IPS-18a (cell line): ENCODE measurements around the gene PSMA7.
"Not testable (repeated sequence)": the region's sequence is repeated elsewhere in the genome, so short reads cannot be mapped to it uniquely, and the experiment has no call there.

Experiments
- H3K27ac ChIP-seq: one replicate; pipeline ENCODE4 v1.5.1; 2013; ENCODE audit warnings: low read length
- H3K27me3 ChIP-seq: one replicate; pipeline ENCODE4 v1.6.1; 2013; ENCODE audit warnings: mild to moderate bottlenecking, low read length; ENCODE audit not compliant: control insufficient read depth, insufficient read depth
- H3K36me3 ChIP-seq: one replicate; pipeline ENCODE4 v1.6.1; 2013; ENCODE audit warnings: low read depth, low read length; ENCODE audit not compliant: control insufficient read depth
- H3K4me1 ChIP-seq: one replicate; pipeline ENCODE4 v1.6.1; 2013; ENCODE audit warnings: low read depth, low read length; ENCODE audit not compliant: control insufficient read depth
- H3K4me3 ChIP-seq: one replicate; pipeline ENCODE4 v1.5.1; 2013; ENCODE audit warnings: low read length
- H3K9ac ChIP-seq: one replicate; pipeline ENCODE4 v1.6.1; 2013; ENCODE audit warnings: mild to moderate bottlenecking, low read length, moderate library complexity
- H3K9me3 ChIP-seq: one replicate; pipeline ENCODE4 v1.6.1; 2013; ENCODE audit warnings: low read depth, low read length; ENCODE audit not compliant: control insufficient read depth

The PSMA7 gene

DNA sequence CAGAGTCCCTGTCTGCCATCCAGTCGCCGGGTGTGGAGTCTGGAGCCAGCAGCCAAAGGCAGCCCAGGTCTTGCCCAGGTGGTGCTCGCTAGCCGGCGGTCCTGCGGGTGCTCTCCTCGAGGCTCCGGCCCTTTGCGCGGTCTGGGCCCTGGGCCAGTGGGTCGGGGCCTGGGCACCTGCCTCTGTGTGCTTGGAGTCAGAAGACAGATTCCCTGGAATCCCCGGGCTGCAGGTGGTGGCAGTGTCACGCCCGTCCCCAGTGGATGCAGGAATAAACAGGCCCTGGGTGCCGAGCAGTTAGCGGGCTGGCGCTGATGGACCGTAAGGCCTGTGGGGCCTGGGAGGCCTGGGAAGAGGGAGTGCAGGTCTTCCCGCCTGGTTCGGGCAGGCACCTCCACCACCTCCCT lies 5.7 kb upstream of the PSMA7 start:
- no peak overlapping the region for H3K4me3 ChIP-seq
- H3K27me3 ChIP-seq: no peaks in the 10 kb centered on the region
- H3K27ac ChIP-seq: no peak overlapping the region
- no peak overlapping the region for H3K9ac ChIP-seq
- no peaks in the 10 kb centered on the region for H3K9me3 ChIP-seq
- peaks cover 6% of the 10 kb centered on the region for H3K4me1 ChIP-seq
- H3K36me3 ChIP-seq: peaks cover 10% of the 10 kb centered on the region

GRCh38 chr20:62148383-62148782 lies 5.2 kb upstream of the PSMA7 start:
- not testable (repeated sequence) for H3K27ac ChIP-seq, H3K9ac ChIP-seq, H3K27me3 ChIP-seq, H3K9me3 ChIP-seq, H3K4me1 ChIP-seq, H3K4me3 ChIP-seq
- peaks cover 10% of the 10 kb centered on the region for H3K36me3 ChIP-seq

DNA sequence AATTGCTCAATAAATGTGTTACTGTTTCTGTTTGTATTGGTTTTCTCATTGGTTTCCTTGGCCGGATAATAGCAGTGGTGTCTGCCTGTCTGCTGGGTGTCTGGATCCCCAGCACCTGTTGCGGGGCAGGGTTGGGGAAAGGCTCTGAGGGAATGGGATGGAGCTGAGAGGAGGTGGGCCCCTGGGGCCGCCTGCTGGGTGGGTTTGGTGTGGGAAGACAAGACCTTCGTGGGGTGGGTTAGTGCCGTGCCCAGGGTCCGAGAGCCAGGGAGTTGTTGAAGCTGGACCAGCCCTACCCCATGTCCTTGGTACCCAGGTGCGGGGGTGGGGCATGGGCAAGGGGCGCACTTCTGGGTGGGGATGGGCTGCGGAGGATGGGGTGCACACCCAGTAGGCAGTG lies 4.3 kb upstream of the PSMA7 start:
- Histone ChIP-seq H3K4me1 (peaks cover 6% of the 10 kb centered on the region), H3K4me3 (no peak overlapping the region), H3K36me3 (peaks cover 9% of the 10 kb centered on the region), H3K9me3 (no peaks in the 10 kb centered on the region), H3K27ac (no peak overlapping the region), H3K9ac (no peak overlapping the region), H3K27me3 (no peaks in the 10 kb centered on the region)

DNA sequence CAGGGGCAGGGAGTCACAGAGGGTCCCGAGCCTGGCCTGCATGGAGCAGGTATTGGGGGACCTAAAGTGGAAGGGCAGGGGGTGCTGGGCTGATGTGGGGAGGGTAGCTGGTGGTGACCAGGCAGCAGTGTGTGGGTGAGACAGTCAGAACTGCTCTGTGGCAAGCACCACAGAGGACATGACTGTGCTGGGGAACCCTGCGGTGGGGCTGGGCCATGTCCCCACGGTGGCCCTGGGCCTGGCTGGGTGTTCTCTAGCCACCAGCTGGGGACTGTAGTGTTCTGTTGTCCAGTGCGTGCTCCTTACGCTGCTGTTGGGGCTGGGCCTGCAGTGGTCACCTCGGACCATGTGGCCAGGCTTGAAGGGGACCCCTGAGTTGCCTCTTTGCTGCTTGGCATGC lies 3.9 kb upstream of the PSMA7 start:
- Histone ChIP-seq H3K36me3 (peaks cover 7% of the 10 kb centered on the region), H3K27me3 (no peaks in the 10 kb centered on the region), H3K27ac (no peak overlapping the region), H3K9ac (no peak overlapping the region), H3K4me1 (peaks cover 6% of the 10 kb centered on the region), H3K4me3 (no peak overlapping the region), H3K9me3 (no peaks in the 10 kb centered on the region)

DNA sequence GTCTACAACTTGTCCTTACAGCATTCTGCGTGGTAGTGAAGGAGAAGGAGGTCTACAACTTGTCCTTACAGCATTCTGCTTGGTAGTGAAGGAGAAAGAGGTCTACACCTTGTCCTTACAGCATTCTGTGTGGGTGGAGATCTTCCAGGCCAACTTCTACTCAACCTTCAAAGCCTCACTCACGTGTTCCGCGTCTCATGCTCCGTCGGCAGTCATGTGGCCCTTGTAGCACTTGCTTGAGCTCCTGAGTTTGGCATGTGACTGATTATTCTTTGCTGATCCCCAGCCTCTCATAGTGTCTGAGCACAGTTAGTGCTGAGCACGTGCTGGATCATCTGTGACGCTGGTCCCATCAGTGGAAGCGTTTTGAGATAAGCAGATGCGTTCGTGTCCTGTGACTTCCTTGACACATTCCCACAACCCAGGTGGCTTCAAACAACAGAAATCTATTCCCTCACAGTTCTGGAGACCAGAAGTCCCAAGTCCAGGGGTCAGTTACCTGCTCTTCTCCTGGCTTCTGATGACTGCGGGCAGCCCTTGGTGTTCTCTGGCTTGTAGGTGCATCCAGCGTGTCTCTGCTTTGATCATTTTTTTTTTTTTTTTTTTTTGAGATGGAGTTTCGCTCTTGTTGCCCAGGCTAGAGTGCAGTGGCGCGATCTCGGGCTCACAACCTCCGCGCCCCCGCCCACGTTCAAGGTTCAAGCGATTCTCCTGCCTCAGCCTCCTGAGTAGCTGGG lies 3.0 kb upstream of the PSMA7 start:
- Histone ChIP-seq H3K4me3 (no peak overlapping the region), H3K27ac (no peak overlapping the region), H3K4me1 (peaks cover 10% of the 10 kb centered on the region), H3K27me3 (no peaks in the 10 kb centered on the region), H3K36me3 (peaks cover 10% of the 10 kb centered on the region), H3K9ac (no peak overlapping the region), H3K9me3 (no peaks in the 10 kb centered on the region)

- H3K4me3 ChIP-seq: no peak overlapping the region
- H3K27me3 ChIP-seq: no peaks in the 10 kb centered on the region
- H3K4me1 ChIP-seq: peaks cover 12% of the 10 kb centered on the region
- H3K9me3 ChIP-seq: no peaks in the 10 kb centered on the region
- no peak overlapping the region for H3K27ac ChIP-seq
- H3K9ac ChIP-seq: no peak overlapping the region
- H3K36me3 ChIP-seq: peaks cover 12% of the 10 kb centered on the region
Observed at GRCh38 chr20:62145688-62146018, 2.5 kb upstream of the PSMA7 start.

- Histone ChIP-seq H3K4me3 (peak overlapping the region; percentile 74), H3K9me3 (no peaks in the 10 kb centered on the region), H3K27me3 (no peaks in the 10 kb centered on the region), H3K4me1 (peaks cover 12% of the 10 kb centered on the region), H3K9ac (peak overlapping the region; percentile 57), H3K27ac (no peak overlapping the region), H3K36me3 (peaks cover 26% of the 10 kb centered on the region)
Observed at GRCh38 chr20:62143957-62144825, 997 bp upstream of the PSMA7 start.

DNA sequence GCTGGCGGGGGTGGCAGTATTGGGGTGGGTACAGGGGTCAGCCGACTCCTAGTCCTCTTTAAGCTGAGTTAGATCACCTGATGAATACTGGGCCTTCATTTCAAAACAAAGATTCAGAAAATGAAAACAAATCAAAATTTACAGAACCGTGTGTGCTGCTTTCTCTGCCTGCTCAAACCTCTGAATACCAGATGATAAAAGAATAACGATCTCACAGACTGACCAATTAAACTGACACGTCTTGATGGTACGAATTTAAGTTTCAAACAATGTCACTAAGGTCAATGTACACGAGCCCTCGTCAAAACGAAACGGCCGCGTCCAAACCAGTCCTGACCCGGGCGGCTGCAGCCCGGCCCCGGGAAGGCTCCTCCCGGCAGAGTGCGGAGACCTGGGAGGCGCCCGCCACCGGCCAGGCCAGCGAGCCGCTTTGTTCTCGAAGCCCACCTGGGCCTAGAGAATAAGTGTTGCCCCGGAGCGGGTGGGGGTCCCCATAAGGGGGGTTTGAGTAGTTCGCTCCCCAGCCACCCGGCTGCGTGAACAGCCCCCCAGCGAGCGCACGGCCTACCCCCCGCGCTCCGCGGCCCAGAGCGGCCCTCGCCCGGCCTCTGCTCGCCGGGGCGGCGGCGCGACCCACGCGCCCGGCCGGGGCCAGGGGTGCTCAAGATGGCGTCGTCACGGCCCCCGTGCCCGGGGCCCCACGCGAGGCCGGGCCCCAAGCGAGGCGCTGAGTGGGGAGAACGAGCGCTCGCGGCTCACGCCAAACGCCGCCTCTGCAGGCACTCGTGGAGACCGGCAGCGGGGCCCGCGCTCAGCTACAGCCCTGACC lies 728 bp downstream of the PSMA7 start:
- H3K27me3 ChIP-seq: no peaks in the 10 kb centered on the region
- H3K36me3 ChIP-seq: peaks cover 44% of the 10 kb centered on the region
- H3K4me1 ChIP-seq: peaks cover 12% of the 10 kb centered on the region
- no peak overlapping the region for H3K27ac ChIP-seq
- H3K4me3 ChIP-seq: peak overlapping the region; percentile 88
- peak overlapping the region; percentile 75 for H3K9ac ChIP-seq
- no peaks in the 10 kb centered on the region for H3K9me3 ChIP-seq

GRCh38 chr20:62141397-62142251 lies 1.6 kb downstream of the PSMA7 start:
- Histone ChIP-seq H3K36me3 (peaks cover 51% of the 10 kb centered on the region), H3K9me3 (no peaks in the 10 kb centered on the region), H3K9ac (peak overlapping the region; percentile 75), H3K27me3 (no peaks in the 10 kb centered on the region), H3K4me1 (peaks cover 12% of the 10 kb centered on the region), H3K27ac (no peak overlapping the region), H3K4me3 (peak overlapping the region; percentile 88)

DNA sequence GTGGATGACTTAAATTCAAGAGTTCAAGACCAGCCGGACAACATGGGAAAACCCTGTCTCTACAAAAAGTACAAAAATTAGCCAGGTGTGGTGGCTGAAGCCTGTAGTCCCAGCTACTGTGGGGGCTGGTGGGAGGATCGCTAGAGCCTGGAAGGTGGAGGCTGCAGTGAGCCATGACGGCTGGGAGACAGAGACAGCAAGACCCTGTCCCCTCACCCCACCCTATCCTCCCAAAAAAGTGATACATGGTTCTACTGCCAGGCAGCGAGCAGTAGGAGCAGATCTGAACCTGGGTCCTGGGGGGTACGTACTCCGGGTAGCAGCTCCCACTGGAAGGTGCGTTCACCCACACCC lies 2.2 kb downstream of the PSMA7 start:
- Histone ChIP-seq H3K4me3 (no peak overlapping the region), H3K27ac (no peak overlapping the region), H3K4me1 (peaks cover 12% of the 10 kb centered on the region), H3K36me3 (peaks cover 57% of the 10 kb centered on the region), H3K27me3 (no peaks in the 10 kb centered on the region), H3K9ac (no peak overlapping the region), H3K9me3 (no peaks in the 10 kb centered on the region)

DNA sequence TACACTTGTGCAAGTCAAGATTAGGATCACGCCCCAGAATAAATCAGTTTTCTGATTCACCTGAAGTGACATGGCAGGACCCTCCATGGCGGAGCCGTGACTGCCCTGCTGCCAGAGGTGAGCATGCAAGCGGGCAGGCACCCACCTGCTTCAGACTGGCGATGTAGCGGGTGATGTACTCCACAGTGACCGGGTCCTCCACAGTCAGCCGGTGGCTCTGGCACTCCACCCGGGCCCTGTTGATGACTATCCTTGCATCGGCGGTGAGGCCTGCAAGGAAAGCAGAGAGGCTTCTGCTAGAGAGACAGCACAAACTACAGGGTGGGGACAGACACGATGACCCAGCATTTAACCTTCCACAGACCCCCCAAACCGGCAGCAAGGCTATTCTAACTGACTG lies 3.6 kb downstream of the PSMA7 start:
- no peaks in the 10 kb centered on the region for H3K27me3 ChIP-seq
- peaks cover 8% of the 10 kb centered on the region for H3K4me1 ChIP-seq
- no peaks in the 10 kb centered on the region for H3K9me3 ChIP-seq
- no peak overlapping the region for H3K4me3 ChIP-seq
- peaks cover 63% of the 10 kb centered on the region for H3K36me3 ChIP-seq
- no peak overlapping the region for H3K9ac ChIP-seq
- H3K27ac ChIP-seq: no peak overlapping the region
